IMR-90 (cell line): Measurements from ENCODE around the gene RAD51B. TPM values are rescaled to one million over a fixed set of nuclear protein-coding genes. Genes with fewer than 3 reads are reported as not detected.
A peak's percentile ranks its signal among the peaks of the same experiment; 100 is the strongest.
"Not testable (repeated sequence)": the region's sequence is repeated elsewhere in the genome, so short reads cannot be mapped to it uniquely, and the experiment has no call there.

ENCODE experiments used
- ATAC-seq: fragments of 200-7000 bp; cut with Tn5 transposase; 2 replicates; pipeline ENCODE4 v1.9.1; 2020; ENCODE audit warnings: low read depth, mild to moderate bottlenecking, moderate library complexity
- BruUV-seq: library from RNA; stranded (reverse); fragments of 400-500 nt; replicated peaks from 2 replicates; lab custom pipeline; 2021; lab: Mats Ljungman, UMichigan
- CTCF ChIA-PET: fragments of 300-600 bp; formaldehyde crosslinking; extraction: SDS; loops from one replicate; lab custom pipeline; 2021; ENCODE audit warnings: antibody characterized with exemption; lab: Yijun Ruan, JAX
- POLR2A ChIA-PET: fragments of 300-600 bp; sonication (Branson Sonifier 250); formaldehyde crosslinking; loops from one replicate; lab custom pipeline; 2022; ENCODE audit warnings: antibody characterized with exemption; ENCODE audit not compliant: unreplicated experiment; lab: Charles Lee
- DNase-seq: peaks from one replicate; pipeline ENCODE4 v3.0.0; 2013
- H2AFZ ChIP-seq: replicated peaks from 2 replicates; pipeline ENCODE3; 2013; ENCODE audit warnings: low read length, mild to moderate bottlenecking; ENCODE audit not compliant: poor library complexity
- H2AK5ac ChIP-seq: 2 replicates; pipeline ENCODE4 v1.6.1; 2013; ENCODE audit warnings: low read depth, low read length, inconsistent platforms
- H2AK9ac ChIP-seq: replicated peaks from 2 replicates; pipeline ENCODE3; 2013; ENCODE audit warnings: mild to moderate bottlenecking, low read depth, low read length, moderate library complexity; ENCODE audit not compliant: poor library complexity
- H2BK120ac ChIP-seq: 2 replicates; pipeline ENCODE4 v1.6.1; 2013; ENCODE audit warnings: low read depth, low read length, inconsistent platforms
- H2BK15ac ChIP-seq: 3 replicates; pipeline ENCODE4 v1.6.1; 2013; ENCODE audit warnings: low read depth, low read length, inconsistent platforms
- H2BK20ac ChIP-seq: 2 replicates; pipeline ENCODE4 v1.6.1; 2013; ENCODE audit warnings: low read depth, mild to moderate bottlenecking, inconsistent platforms, low read length, moderate library complexity
- H2BK5ac ChIP-seq: 2 replicates; pipeline ENCODE4 v1.6.1; 2013; ENCODE audit warnings: mild to moderate bottlenecking, low read depth, low read length, inconsistent platforms; ENCODE audit not compliant: poor library complexity, severe bottlenecking
- H3K14ac ChIP-seq: replicated peaks from 2 replicates; pipeline ENCODE4 v1.6.1; 2013; ENCODE audit warnings: low read depth, low read length, inconsistent platforms
- H3K18ac ChIP-seq: 2 replicates; pipeline ENCODE4 v1.6.1; 2013; ENCODE audit warnings: low read depth, low read length, control low read depth
- H3K23ac ChIP-seq: 2 replicates; pipeline ENCODE4 v1.6.1; 2013; ENCODE audit warnings: low read depth, low read length, inconsistent platforms
- H3K27ac ChIP-seq: 2 replicates; pipeline ENCODE4 v1.5.1; 2013; ENCODE audit warnings: mild to moderate bottlenecking, control low read depth, low read length; ENCODE audit not compliant: insufficient read depth
- H3K27me3 ChIP-seq: 2 replicates; pipeline ENCODE4 v1.6.1; 2013; ENCODE audit warnings: low read length; ENCODE audit not compliant: control insufficient read depth, insufficient read depth
- H3K36me3 ChIP-seq: 2 replicates; pipeline ENCODE4 v1.6.1; 2013; ENCODE audit warnings: low read length, mixed read lengths; ENCODE audit not compliant: control insufficient read depth, insufficient read depth
- H3K4ac ChIP-seq: 2 replicates; pipeline ENCODE4 v1.6.1; 2013; ENCODE audit warnings: low read depth, low read length, inconsistent platforms
- H3K4me1 ChIP-seq: 2 replicates; pipeline ENCODE4 v1.6.1; 2013; ENCODE audit warnings: low read length, mixed read lengths; ENCODE audit not compliant: control insufficient read depth, insufficient read depth
- H3K4me2 ChIP-seq: 2 replicates; pipeline ENCODE4 v1.6.1; 2013; ENCODE audit warnings: low read depth, mild to moderate bottlenecking, control low read depth, low read length, moderate library complexity
- H3K4me3 ChIP-seq: 2 replicates; pipeline ENCODE4 v1.5.1; 2013; ENCODE audit warnings: low read depth, mild to moderate bottlenecking, control low read depth, low read length, moderate library complexity; ENCODE audit not compliant: insufficient read depth
- H3K56ac ChIP-seq: 2 replicates; pipeline ENCODE4 v1.6.1; 2013; ENCODE audit warnings: low read length, inconsistent platforms; ENCODE audit not compliant: insufficient read depth; ENCODE audit errors: extremely low read depth
- H3K79me1 ChIP-seq, 2 experiments: 2 replicates each; pipeline ENCODE4 v1.6.1; 2013; ENCODE audit warnings: low read length in 2 of 2, inconsistent platforms in 1 of 2, low read depth in 1 of 2
- H3K9ac ChIP-seq: 2 replicates; pipeline ENCODE4 v1.6.1; 2013; ENCODE audit warnings: low read depth, low read length, control low read depth
- H3K9me1 ChIP-seq: 2 replicates; pipeline ENCODE4 v1.6.1; 2013; ENCODE audit warnings: low read length, inconsistent platforms; ENCODE audit not compliant: insufficient read depth
- H3K9me3 ChIP-seq: 2 replicates; pipeline ENCODE4 v1.6.1; 2013; ENCODE audit warnings: low read length; ENCODE audit not compliant: control insufficient read depth, insufficient read depth
- H4K20me1 ChIP-seq: 2 replicates; pipeline ENCODE4 v1.6.1; 2013; ENCODE audit warnings: low read length, inconsistent platforms; ENCODE audit not compliant: insufficient read depth
- H4K5ac ChIP-seq: 2 replicates; pipeline ENCODE4 v1.6.1; 2013; ENCODE audit warnings: mild to moderate bottlenecking, low read depth, low read length, control low read depth
- H4K8ac ChIP-seq, 2 experiments: 2 replicates each; pipeline ENCODE4 v1.6.1; 2013; ENCODE audit warnings: low read depth in 2 of 2, low read length in 2 of 2, control low read depth in 1 of 2, inconsistent platforms in 1 of 2
- H4K91ac ChIP-seq: 2 replicates; pipeline ENCODE4 v1.6.1; 2013; ENCODE audit warnings: low read depth, low read length, inconsistent platforms; ENCODE audit not compliant: insufficient read depth
- CHD1 ChIP-seq: IDR thresholded peaks from 2 replicates; pipeline ENCODE4 v1.6.1; 2012; ENCODE audit warnings: low read depth, low read length, improper control_type of control experiment
- MAFK ChIP-seq: IDR thresholded peaks from 2 replicates; pipeline ENCODE4 v1.6.1; 2012; ENCODE audit warnings: low read depth, low read length, improper control_type of control experiment
- MAZ ChIP-seq: IDR thresholded peaks from 2 replicates; pipeline ENCODE4 v1.6.1; 2012; ENCODE audit warnings: low read depth, mild to moderate bottlenecking, low read length, improper control_type of control experiment, moderate library complexity, borderline replicate concordance
- MXI1 ChIP-seq: IDR thresholded peaks from 2 replicates; pipeline ENCODE4 v1.6.1; 2012; ENCODE audit warnings: low read depth, mild to moderate bottlenecking, low read length, moderate library complexity, borderline replicate concordance
- NFE2L2 ChIP-seq: fragments of 150-350 bp; IDR thresholded peaks from 2 replicates; pipeline ENCODE4 v1.6.1; 2016; ENCODE audit warnings: low read depth, mild to moderate bottlenecking, low read length
- POLR2A ChIP-seq: IDR thresholded peaks from 2 replicates; pipeline ENCODE4 v1.6.1; 2012; ENCODE audit warnings: mild to moderate bottlenecking, low read depth, low read length
- WGBS, 2 experiments: methylation state at CpG; one replicate each; pipeline versions ENCODE4 v1.1.5 to v1.1.7; 2013; ENCODE audit warnings: missing lambda C conversion rate in 2 of 2; ENCODE audit not compliant: insufficient read length in 1 of 2; ENCODE audit errors: extremely low coverage in 2 of 2; 5-methylcytosine and 5-hydroxymethylcytosine counted together
- dilution Hi-C: fragments of 300-500 bp; cut with HindIII; formaldehyde crosslinking; loops from one replicate; pipeline ENCODE4 v1.14.3; 2018; ENCODE audit warnings: low sequenced_read_pairs; ENCODE audit not compliant: unreplicated experiment
- in situ Hi-C: fragments of 300-500 bp; cut with MboI; formaldehyde crosslinking; loops from 3 replicates; pipeline ENCODE4 v1.14.3; 2019; ENCODE audit warnings: low sequenced_read_pairs, inconsistent platforms, mixed read lengths
- intact Hi-C: fragments of 100-400 bp; cut with micrococcal nuclease; formaldehyde crosslinking; loops from 2 replicates; pipeline ENCODE4 v1.10.0; 2022
- polyA plus RNA-seq, 3 experiments: library from polyadenylated mRNA; depleted of rRNA; stranded (reverse); fragments of >200 nt; gene quantifications; 2 replicates each; pipeline ENCODE4 v1.2.3, GENCODE V29; 2012; ENCODE audit warnings: low replicate concordance in 1 of 3
- total RNA-seq: library from RNA; depleted of rRNA; stranded (reverse); fragments of >200 nt; gene quantifications from 2 replicates; pipeline ENCODE4 v1.2.3, GENCODE V29; 2012
- TF ChIP-seq, protein P1 (sequence below): fragments of 150-350 bp; IDR thresholded peaks from 2 replicates; pipeline ENCODE4 v1.6.1; 2017; ENCODE audit warnings: mild to moderate bottlenecking, antibody characterized with exemption, low read length, low read depth

The RAD51B gene
- total and polyA plus RNA-seq, 2 of the 4 experiments (the other 2 are of a cell fraction), result 5.1 to 18.8 TPM

DNA sequence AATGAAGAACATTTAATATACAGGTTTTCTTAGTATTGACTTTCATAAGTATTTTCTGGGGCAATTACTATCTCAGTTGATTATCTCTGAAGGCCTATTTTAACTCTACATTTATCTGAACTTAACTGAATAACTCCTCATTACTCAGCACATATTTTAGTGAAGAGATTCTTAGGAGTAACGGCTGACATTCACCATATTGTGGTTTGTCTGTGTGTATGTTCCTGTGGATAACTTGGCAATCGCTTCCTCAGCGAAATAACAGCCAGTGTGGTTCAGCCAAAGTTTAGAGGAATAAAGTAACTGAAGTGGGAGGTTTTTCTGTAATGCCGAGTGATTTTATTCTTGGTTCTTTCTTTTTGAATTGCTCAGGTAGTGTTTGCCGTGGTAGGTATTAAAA, 168.0 kb downstream of the RAD51B start:
- Histone ChIP-seq H4K20me1 (no peaks in the 10 kb centered on the region), H3K9me1 (no peaks in the 10 kb centered on the region; the same call in 1 of the 2 replicates), H3K56ac (no peak overlapping the region), H3K27me3 (no peaks in the 10 kb centered on the region), H4K8ac (peak overlapping the region in 1 of 2 experiments; percentile 39; a peak in 1 of 4 replicates), H3K79me1 (no peaks in the 10 kb centered on the region; a peak in 1 of 4 replicates), H3K36me3 (no peaks in the 10 kb centered on the region), H3K18ac (peak overlapping the region; percentile 55; the same call in 1 of the 2 replicates), H3K4me2 (peak overlapping the region; percentile 80), H3K9ac (0 out of 2 replicates have a peak overlapping the region, but pooled peaks have one; percentile 25), H2AK9ac (no peak overlapping the region), H2AFZ (no peak overlapping the region), H3K23ac (no peak overlapping the region; the same call in 1 of the 2 replicates), H3K4me3 (peak overlapping the region; percentile 20; the same call in 1 of the 2 replicates), H4K5ac (no peak overlapping the region), H4K91ac (no peak overlapping the region), H3K4me1 (peaks cover 4% of the 10 kb centered on the region), H3K27ac (no peak overlapping the region; the same call in 1 of the 2 replicates), H2BK120ac (peak overlapping the region; percentile 68; the same call in 1 of the 2 replicates), H3K4ac (peak overlapping the region; percentile 58; the same call in 1 of the 2 replicates), H3K9me3 (no peaks in the 10 kb centered on the region), H2BK15ac (peak overlapping the region; percentile 0; the same call in 1 of the 3 replicates), H3K14ac (no peak overlapping the region), H2BK20ac (peak overlapping the region; percentile 61; the same call in 1 of the 2 replicates), H2BK5ac (peak overlapping the region; percentile 56), H2AK5ac (no peak overlapping the region)
- DNase-seq (peak; percentile 95), ATAC-seq (peak; percentile 92)
- intact Hi-C loops (no loop called here), in situ Hi-C loops (no loop called here), dilution Hi-C loops (no loop called here)
- no CpG with 5 or more reads among the region's 5 CpGs for whole genome bisulfite sequencing, 2 experiments
- POLR2A ChIA-PET, result no interaction called here
- no TSS peak for BruUV-seq
- TF ChIP-seq NFE2L2 (peak; percentile 52; the same call in 1 of the 2 replicates), MAFK (peak; percentile 88), CHD1 (no peak), MAZ (no peak), MXI1 (no peak), POLR2A (no peak)
- TF ChIP-seq, protein P1, sequence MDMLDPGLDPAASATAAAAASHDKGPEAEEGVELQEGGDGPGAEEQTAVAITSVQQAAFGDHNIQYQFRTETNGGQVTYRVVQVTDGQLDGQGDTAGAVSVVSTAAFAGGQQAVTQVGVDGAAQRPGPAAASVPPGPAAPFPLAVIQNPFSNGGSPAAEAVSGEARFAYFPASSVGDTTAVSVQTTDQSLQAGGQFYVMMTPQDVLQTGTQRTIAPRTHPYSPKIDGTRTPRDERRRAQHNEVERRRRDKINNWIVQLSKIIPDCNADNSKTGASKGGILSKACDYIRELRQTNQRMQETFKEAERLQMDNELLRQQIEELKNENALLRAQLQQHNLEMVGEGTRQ, result no peak
- CTCF ChIA-PET, result no interaction called here

DNA sequence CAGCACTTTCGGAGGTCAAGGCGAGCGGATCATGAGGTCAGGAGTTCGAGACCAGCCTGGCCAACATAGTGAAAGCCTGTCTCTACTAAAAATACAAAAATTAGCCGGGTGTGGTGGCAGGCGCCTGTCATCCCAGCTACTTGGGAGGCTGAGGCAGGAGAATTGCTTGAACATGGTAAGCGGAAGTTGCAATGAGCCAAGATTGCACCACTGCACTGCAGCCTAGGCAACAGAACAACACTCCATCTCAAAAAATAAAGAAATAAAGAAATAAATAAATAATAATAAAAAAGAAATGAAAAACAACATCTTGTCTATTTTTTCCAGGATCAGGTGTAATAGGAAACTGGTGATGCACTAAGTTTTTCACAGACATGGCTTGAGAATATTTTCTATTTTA, 168.6 kb downstream of the RAD51B start:
- H2BK20ac ChIP-seq, result peak overlapping the region; percentile 72; the same call in 1 of the 2 replicates
- H3K4me2 ChIP-seq, result peak overlapping the region; percentile 80
- H3K9me1 ChIP-seq, H4K20me1 ChIP-seq, H3K27me3 ChIP-seq, ATAC-seq, H3K4me3 ChIP-seq, dilution Hi-C loops, DNase-seq, H3K9me3 ChIP-seq, POLR2A ChIA-PET, H4K91ac ChIP-seq, BruUV-seq, intact Hi-C loops, in situ Hi-C loops, H2AFZ ChIP-seq, H3K4me1 ChIP-seq, CTCF ChIA-PET, H3K36me3 ChIP-seq, H3K14ac ChIP-seq, H2AK9ac ChIP-seq, H3K56ac ChIP-seq, H3K79me1 ChIP-seq, H4K5ac ChIP-seq: not testable (repeated sequence)
- peak overlapping the region; percentile 41; the same call in 1 of the 2 replicates for H3K23ac ChIP-seq
- peak overlapping the region; percentile 70; the same call in 1 of the 2 replicates for H3K27ac ChIP-seq
- peak overlapping the region; percentile 58 for H3K4ac ChIP-seq
- peak overlapping the region; percentile 56 for H2BK5ac ChIP-seq
- H3K9ac ChIP-seq, result peak overlapping the region; percentile 25; the same call in 1 of the 2 replicates
- peak overlapping the region; percentile 55 for H3K18ac ChIP-seq
- WGBS, 2 experiments, result 60% methylated on average over 1 of the region's 7 CpGs; no CpG with 5 or more reads in 1 of the 2 experiments
- H4K8ac ChIP-seq, result peak overlapping the region in 1 of 2 experiments; percentile 39; a peak in 1 of 4 replicates
- peak overlapping the region; percentile 68 for H2BK120ac ChIP-seq
- H2AK5ac ChIP-seq, result peak overlapping the region; percentile 87
- H2BK15ac ChIP-seq, result peak overlapping the region; percentile 0; the same call in 1 of the 3 replicates
